T-helper 1 cell treated with Interleukin-12 subunit alpha and Interleukin-12 subunit beta and Interleukin-4 antibody, amounts not matched to agents 30 μg/mL and 1 μg/mL, for 36 hours (primary cell): ENCODE measurements around the gene TIMMDC1.

Experiments
- H3K27ac Mint-ChIP-seq: one replicate; pipeline ENCODE4 v1.8.0; 2021; ENCODE audit warnings: mild to moderate bottlenecking, mixed read lengths
- H3K27me3 Mint-ChIP-seq: one replicate; pipeline ENCODE4 v1.8.0; 2021; ENCODE audit warnings: low read depth, mixed read lengths
- H3K36me3 Mint-ChIP-seq: one replicate; pipeline ENCODE4 v1.8.0; 2021; ENCODE audit warnings: low read depth, mixed read lengths
- H3K4me1 Mint-ChIP-seq: one replicate; pipeline ENCODE4 v1.8.0; 2021; ENCODE audit warnings: low read depth, mixed read lengths
- H3K4me3 Mint-ChIP-seq: one replicate; pipeline ENCODE4 v1.8.0; 2021; ENCODE audit warnings: mild to moderate bottlenecking, moderate library complexity, mixed read lengths
- H3K9me3 Mint-ChIP-seq: one replicate; pipeline ENCODE4 v1.8.0; 2021; ENCODE audit warnings: mixed read lengths

Gene TIMMDC1

GRCh38 chr3:119492810-119493209 is 5.5 kb upstream of the TIMMDC1 start:
- no peak overlapping the region for H3K27ac Mint-ChIP-seq
- H3K27me3 Mint-ChIP-seq = no peaks in the 10 kb centered on the region
- peaks cover 25% of the 10 kb centered on the region for H3K36me3 Mint-ChIP-seq
- no peak overlapping the region for H3K4me3 Mint-ChIP-seq
- H3K4me1 Mint-ChIP-seq = peaks cover 12% of the 10 kb centered on the region
- no peaks in the 10 kb centered on the region for H3K9me3 Mint-ChIP-seq

DNA sequence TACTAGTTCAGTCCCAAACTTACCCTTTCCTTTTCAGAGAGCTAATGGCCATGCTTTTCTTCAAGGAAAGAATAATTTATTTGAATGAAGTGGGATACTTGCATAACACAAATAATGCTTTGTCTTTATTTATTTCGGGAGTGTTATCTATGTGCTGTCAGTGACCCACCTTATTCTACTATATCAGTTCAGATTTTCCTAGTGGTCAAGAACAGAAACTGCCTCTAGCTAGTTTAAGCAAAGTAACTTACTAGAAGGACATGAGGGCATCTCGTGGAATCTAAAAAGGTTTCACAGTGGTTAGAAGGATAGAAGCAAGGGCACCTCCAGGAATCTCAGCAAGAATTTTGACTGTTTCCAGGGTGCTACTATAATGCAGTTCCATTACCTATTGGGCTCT is 3.8 kb upstream of the TIMMDC1 start:
- H3K9me3 Mint-ChIP-seq = no peaks in the 10 kb centered on the region

GRCh38 chr3:119497820-119498185 is 544 bp upstream of the TIMMDC1 start:
- peaks cover 14% of the 10 kb centered on the region for H3K36me3 Mint-ChIP-seq
- H3K4me3 Mint-ChIP-seq = peak overlapping the region; percentile 96
- no peaks in the 10 kb centered on the region for H3K9me3 Mint-ChIP-seq
- H3K4me1 Mint-ChIP-seq = peaks cover 24% of the 10 kb centered on the region
- no peaks in the 10 kb centered on the region for H3K27me3 Mint-ChIP-seq
- H3K27ac Mint-ChIP-seq = peak overlapping the region; percentile 99

More for the DNA sequence above, 3.8 kb upstream of the TIMMDC1 start:
- Mint-ChIP-seq H3K4me3 (no peak overlapping the region), H3K27me3 (no peaks in the 10 kb centered on the region), H3K36me3 (peaks cover 28% of the 10 kb centered on the region), H3K27ac (no peak overlapping the region), H3K4me1 (peaks cover 12% of the 10 kb centered on the region)

GRCh38 chr3:119500265-119500664 is 1.9 kb downstream of the TIMMDC1 start:
- peak overlapping the region; percentile 96 for H3K4me3 Mint-ChIP-seq
- no peaks in the 10 kb centered on the region for H3K27me3 Mint-ChIP-seq

GRCh38 chr3:119500901-119501300 is 2.6 kb downstream of the TIMMDC1 start:
- H3K27ac Mint-ChIP-seq = no peak overlapping the region
- H3K27me3 Mint-ChIP-seq = no peaks in the 10 kb centered on the region
- peaks cover 20% of the 10 kb centered on the region for H3K36me3 Mint-ChIP-seq
- H3K4me3 Mint-ChIP-seq = no peak overlapping the region
- no peaks in the 10 kb centered on the region for H3K9me3 Mint-ChIP-seq
- H3K4me1 Mint-ChIP-seq = peaks cover 26% of the 10 kb centered on the region

More at GRCh38 chr3:119500265-119500664, 1.9 kb downstream of the TIMMDC1 start:
- Mint-ChIP-seq H3K36me3 (peaks cover 17% of the 10 kb centered on the region), H3K27ac (peak overlapping the region; percentile 31), H3K4me1 (peaks cover 24% of the 10 kb centered on the region), H3K9me3 (no peaks in the 10 kb centered on the region)

GRCh38 chr3:119506631-119507030 is 8.3 kb downstream of the TIMMDC1 start:
- H3K4me3 Mint-ChIP-seq = peak overlapping the region; percentile 84
- peak overlapping the region; percentile 85 for H3K27ac Mint-ChIP-seq
- peaks cover 30% of the 10 kb centered on the region for H3K4me1 Mint-ChIP-seq
- peaks cover 37% of the 10 kb centered on the region for H3K36me3 Mint-ChIP-seq
- no peaks in the 10 kb centered on the region for H3K9me3 Mint-ChIP-seq
- no peaks in the 10 kb centered on the region for H3K27me3 Mint-ChIP-seq

DNA sequence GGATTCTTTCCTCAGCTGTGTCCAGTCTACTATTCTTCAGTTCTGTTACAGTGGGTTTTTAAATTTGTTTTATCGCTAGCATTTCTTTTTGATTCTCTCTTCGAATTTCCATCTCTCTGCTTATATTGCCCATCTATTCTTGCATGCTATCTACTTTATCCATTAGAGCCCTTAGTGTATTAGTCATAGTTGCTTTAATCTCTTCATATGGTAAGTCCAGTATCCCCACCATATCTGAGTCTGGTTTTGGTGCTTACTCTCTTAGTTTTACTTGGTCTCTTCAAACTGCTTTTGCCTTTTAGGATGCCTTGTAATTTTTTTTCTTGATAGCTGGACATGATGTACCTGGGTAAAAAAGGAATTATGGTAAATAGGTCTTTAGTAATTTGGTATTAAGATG is 9.1 kb downstream of the TIMMDC1 start:
- Mint-ChIP-seq H3K4me3 (peak overlapping the region; percentile 84), H3K27ac (peak overlapping the region; percentile 85), H3K9me3 (no peaks in the 10 kb centered on the region), H3K4me1 (peaks cover 30% of the 10 kb centered on the region), H3K36me3 (peaks cover 37% of the 10 kb centered on the region), H3K27me3 (no peaks in the 10 kb centered on the region)

DNA sequence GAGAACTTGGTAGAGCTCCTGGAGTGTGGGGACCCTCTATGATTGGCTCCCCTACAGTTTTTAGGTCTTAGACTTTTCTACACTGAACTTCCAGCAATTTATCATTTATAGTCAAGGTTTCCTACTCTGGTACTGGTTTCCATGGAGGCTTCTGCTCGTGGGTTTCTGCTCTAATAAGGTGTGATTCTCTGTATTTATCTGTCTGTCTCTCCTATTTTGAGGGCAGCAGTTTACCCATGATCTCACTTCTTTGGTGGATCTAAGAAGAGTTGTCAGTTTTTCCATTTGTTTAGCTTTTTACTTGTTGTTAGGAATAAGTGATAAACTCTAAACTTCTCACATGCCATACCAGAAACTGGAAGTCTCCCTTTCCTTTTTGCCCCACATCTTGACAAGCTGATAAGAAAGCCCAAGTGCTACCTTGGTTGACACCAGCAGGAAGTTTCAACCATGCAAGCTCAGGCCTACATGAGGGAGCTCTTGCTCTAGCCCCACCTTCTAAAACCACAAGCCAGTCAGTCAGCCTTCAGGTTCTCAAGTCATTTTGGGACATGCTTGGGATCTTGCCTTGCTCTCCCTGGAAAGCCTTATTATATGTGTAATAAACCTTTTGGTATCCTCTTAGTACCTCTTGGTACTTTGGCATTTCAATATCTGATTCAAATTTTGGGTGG is 10.0 kb downstream of the TIMMDC1 start:
- peaks cover 42% of the 10 kb centered on the region for H3K36me3 Mint-ChIP-seq

GRCh38 chr3:119510690-119511089 is 12.3 kb downstream of the TIMMDC1 start:
- H3K4me1 Mint-ChIP-seq = peaks cover 29% of the 10 kb centered on the region
- no peaks in the 10 kb centered on the region for H3K9me3 Mint-ChIP-seq
- H3K36me3 Mint-ChIP-seq = peaks cover 40% of the 10 kb centered on the region
- no peak overlapping the region for H3K4me3 Mint-ChIP-seq
- H3K27ac Mint-ChIP-seq = no peak overlapping the region
- H3K27me3 Mint-ChIP-seq = no peaks in the 10 kb centered on the region

More for the DNA sequence above, 10.0 kb downstream of the TIMMDC1 start:
- Mint-ChIP-seq H3K9me3 (no peaks in the 10 kb centered on the region), H3K4me1 (peaks cover 32% of the 10 kb centered on the region), H3K27me3 (no peaks in the 10 kb centered on the region), H3K4me3 (peak overlapping the region; percentile 2), H3K27ac (peak overlapping the region; percentile 76)

DNA sequence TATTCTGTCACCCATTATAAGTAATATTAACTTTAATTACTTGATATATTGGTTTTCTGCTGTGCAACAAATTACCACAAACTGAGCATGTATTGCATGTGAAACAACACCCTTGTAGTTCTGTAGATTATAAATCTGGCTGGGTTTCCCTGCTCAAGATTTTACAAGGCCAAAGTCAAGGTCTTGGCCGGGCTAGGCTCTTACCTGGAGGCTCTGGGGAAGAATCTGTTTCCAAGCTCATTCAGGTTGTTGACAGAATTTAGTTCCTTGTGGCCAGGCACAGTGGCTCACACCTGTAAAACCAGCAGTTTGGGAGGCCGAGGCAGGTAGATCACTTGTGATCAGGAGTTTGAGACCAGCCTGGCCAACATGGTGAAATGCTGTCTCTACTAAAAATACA is 16.3 kb downstream of the TIMMDC1 start:
- Mint-ChIP-seq H3K27ac (no peak overlapping the region), H3K36me3 (peaks cover 45% of the 10 kb centered on the region), H3K9me3 (peaks cover 6% of the 10 kb centered on the region), H3K4me3 (no peak overlapping the region), H3K27me3 (no peaks in the 10 kb centered on the region), H3K4me1 (peaks cover 2% of the 10 kb centered on the region)

DNA sequence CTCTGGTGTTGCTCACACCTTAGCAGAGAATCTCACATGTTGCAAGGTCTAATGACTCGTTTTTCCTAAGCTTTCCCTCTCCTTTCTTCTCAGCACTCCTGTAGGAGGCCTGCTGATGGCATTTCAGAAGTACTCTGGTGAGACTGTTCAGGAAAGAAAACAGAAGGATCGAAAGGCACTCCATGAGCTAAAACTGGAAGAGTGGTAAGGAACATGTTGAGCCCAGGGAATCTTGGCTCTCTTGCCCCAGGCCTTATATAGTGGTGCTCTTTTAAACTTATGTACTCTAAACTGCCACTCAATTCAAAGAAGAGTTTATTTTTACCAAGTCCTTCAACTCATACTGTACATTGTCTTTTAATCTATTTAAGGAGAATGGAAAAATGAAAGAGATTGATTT is 18.8 kb downstream of the TIMMDC1 start:
- H3K9me3 Mint-ChIP-seq = peaks cover 17% of the 10 kb centered on the region
- H3K27me3 Mint-ChIP-seq = no peaks in the 10 kb centered on the region
- H3K36me3 Mint-ChIP-seq = peaks cover 64% of the 10 kb centered on the region
- H3K4me3 Mint-ChIP-seq = no peak overlapping the region
- H3K4me1 Mint-ChIP-seq = peaks cover 2% of the 10 kb centered on the region
- H3K27ac Mint-ChIP-seq = no peak overlapping the region

DNA sequence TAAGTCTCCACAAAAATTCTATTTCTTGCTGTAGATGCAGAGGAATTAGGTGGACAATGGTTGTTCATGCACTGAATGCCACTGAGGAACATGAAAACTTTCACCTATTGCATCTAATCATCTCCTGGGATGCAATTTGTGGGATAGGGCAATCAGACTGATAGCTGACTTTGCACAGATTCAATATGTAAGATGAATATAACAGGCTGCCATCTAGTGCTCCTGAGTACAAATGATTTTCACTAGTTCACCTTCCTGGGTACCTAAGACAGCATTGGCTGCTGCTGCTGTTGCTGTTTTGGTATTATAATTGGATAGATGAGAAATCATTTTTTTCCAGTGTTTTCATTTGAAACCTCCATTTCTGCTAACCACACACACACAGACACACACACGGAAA is 19.7 kb downstream of the TIMMDC1 start:
- H3K9me3 Mint-ChIP-seq = peaks cover 17% of the 10 kb centered on the region
- H3K27me3 Mint-ChIP-seq = no peaks in the 10 kb centered on the region
- H3K27ac Mint-ChIP-seq = no peak overlapping the region
- no peak overlapping the region for H3K4me3 Mint-ChIP-seq
- peaks cover 4% of the 10 kb centered on the region for H3K4me1 Mint-ChIP-seq
- H3K36me3 Mint-ChIP-seq = peaks cover 68% of the 10 kb centered on the region

GRCh38 chr3:119524931-119525662 is 26.8 kb downstream of the TIMMDC1 start:
- peaks cover 66% of the 10 kb centered on the region for H3K36me3 Mint-ChIP-seq
- H3K9me3 Mint-ChIP-seq = peaks cover 8% of the 10 kb centered on the region
- no peak overlapping the region for H3K4me3 Mint-ChIP-seq
- H3K27me3 Mint-ChIP-seq = no peaks in the 10 kb centered on the region
- no peak overlapping the region for H3K27ac Mint-ChIP-seq
- peaks cover 17% of the 10 kb centered on the region for H3K4me1 Mint-ChIP-seq

- Mint-ChIP-seq H3K36me3 (peaks cover 49% of the 10 kb centered on the region), H3K4me3 (no peak overlapping the region), H3K27ac (no peak overlapping the region), H3K9me3 (no peaks in the 10 kb centered on the region), H3K27me3 (no peaks in the 10 kb centered on the region), H3K4me1 (peaks cover 15% of the 10 kb centered on the region)
These were observed 29.4 kb downstream of the TIMMDC1 start for GRCh38 chr3:119527714-119528113.

DNA sequence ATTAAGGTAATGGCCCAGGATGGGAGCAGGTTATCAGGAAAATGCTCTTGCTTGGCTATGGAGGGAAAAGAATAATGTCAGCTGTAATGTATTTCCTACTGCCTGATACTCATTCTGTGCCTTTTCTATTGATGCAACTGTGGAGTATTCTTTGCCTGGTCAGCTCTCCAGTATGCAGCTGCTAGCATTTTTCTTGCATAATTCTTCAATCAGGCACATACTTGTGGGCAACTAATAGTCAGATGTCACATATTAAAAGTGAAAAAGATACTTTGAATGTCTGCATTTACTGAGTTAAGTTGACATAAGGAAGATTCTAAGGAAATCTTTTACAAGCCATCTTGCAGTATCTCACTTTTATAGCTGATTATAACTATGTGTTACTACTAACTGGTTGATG is 31.5 kb downstream of the TIMMDC1 start:
- H3K9me3 Mint-ChIP-seq = no peaks in the 10 kb centered on the region
- H3K36me3 Mint-ChIP-seq = peaks cover 30% of the 10 kb centered on the region
- no peaks in the 10 kb centered on the region for H3K27me3 Mint-ChIP-seq
- H3K4me1 Mint-ChIP-seq = peaks cover 3% of the 10 kb centered on the region
- no peak overlapping the region for H3K27ac Mint-ChIP-seq
- no peak overlapping the region for H3K4me3 Mint-ChIP-seq
